HepG2 (cell line): ENCODE data around the gene RTN3. TPM values are rescaled to one million over a fixed set of nuclear protein-coding genes. Genes with fewer than 3 reads are reported as not detected.

ENCODE experiments used
- ATAC-seq: fragments of 200-7000 bp; cut with Tn5 transposase; 3 replicates; pipeline ENCODE4 v1.9.1; 2020; ENCODE audit warnings: mild to moderate bottlenecking, moderate library complexity
- BruUV-seq: library from RNA; stranded (reverse); fragments of 400-500 nt; replicated peaks from 2 replicates; lab custom pipeline; 2021; lab: Mats Ljungman, UMichigan
- CTCF ChIA-PET: fragments of 300-600 bp; formaldehyde crosslinking; extraction: SDS; loops from one replicate; lab custom pipeline; 2021; ENCODE audit warnings: low total read pairs, inconsistent platforms, low intra/inter-chr PET ratio; lab: Yijun Ruan, JAX
- POLR2A ChIA-PET: fragments of 350-600 bp; sonication (Branson Sonifier 250); formaldehyde crosslinking; loops from one replicate; lab custom pipeline; 2020; ENCODE audit warnings: antibody characterized with exemption, inconsistent platforms; lab: Yijun Ruan, JAX
- DNase-seq: peaks from one replicate; pipeline ENCODE4 v3.0.0-alpha.2; 2015; ENCODE audit warnings: low spot score
- FAIRE-seq: peaks from 3 replicates; lab custom pipeline; 2011; peaks lifted over from hg19 to GRCh38; lab: Jason Lieb, UNC
- H2AFZ ChIP-seq: one replicate; pipeline ENCODE4 v1.6.1; 2011; ENCODE audit warnings: low read length, inconsistent platforms
- H3K27ac ChIP-seq: fragments of 300-600 bp; 3 replicates; pipeline ENCODE4 v1.8.0; 2011; ENCODE audit warnings: mixed run types, mild to moderate bottlenecking, mixed read lengths, low read length, inconsistent platforms; ENCODE audit not compliant: insufficient read depth; ENCODE audit errors: extremely low read length
- H3K27me3 ChIP-seq, 2 experiments: fragments of 200-600 bp in 1 of 2; 2 replicates in 1 of 2; 3 replicates in 1 of 2; pipeline versions ENCODE4 v1.6.0 to v1.8.0; 2011; ENCODE audit warnings: low read length in 2 of 2, mild to moderate bottlenecking in 2 of 2, moderate library complexity in 2 of 2, inconsistent platforms in 1 of 2; ENCODE audit not compliant: insufficient read depth in 2 of 2, control insufficient read depth in 1 of 2
- H3K36me3 ChIP-seq, 2 experiments: fragments of 200-600 bp in 1 of 2; replicated peaks in 1 of 2; 2 replicates in 1 of 2; 3 replicates in 1 of 2; pipeline versions ENCODE4 v1.5.1 to v1.8.0; 2011; ENCODE audit warnings: low read length in 2 of 2, inconsistent platforms in 1 of 2; ENCODE audit not compliant: insufficient read depth in 2 of 2, control insufficient read depth in 1 of 2
- H3K4me1 ChIP-seq: 2 replicates; pipeline ENCODE4 v1.5.1; 2012; ENCODE audit warnings: low read length, inconsistent platforms; ENCODE audit not compliant: insufficient read depth
- H3K4me2 ChIP-seq: 2 replicates; pipeline ENCODE4 v1.6.0; 2011; ENCODE audit warnings: low read depth, low read length, inconsistent platforms
- H3K4me3 ChIP-seq, 3 experiments: fragments of 200-600 bp in 1 of 3; sonication (generic), shearing (Covaris generic) in 1 of 3; replicated peaks in 1 of 3; 2 replicates each; pipeline ENCODE4 v1.5.1; 2011 to 2016; ENCODE audit warnings: low read length in 3 of 3, inconsistent platforms in 2 of 3, low read depth in 2 of 3, mild to moderate bottlenecking in 2 of 3, control low read depth in 1 of 3, mixed read lengths in 1 of 3; ENCODE audit not compliant: insufficient read depth in 1 of 3
- H3K79me2 ChIP-seq: one replicate; pipeline ENCODE4 v1.6.1; 2011; ENCODE audit warnings: low read length, inconsistent platforms; ENCODE audit not compliant: insufficient read depth
- H3K9ac ChIP-seq: 2 replicates; pipeline ENCODE4 v1.6.0; 2011; ENCODE audit warnings: mild to moderate bottlenecking, low read depth, low read length, inconsistent platforms; ENCODE audit not compliant: insufficient read depth
- H3K9me3 ChIP-seq: 2 replicates; pipeline ENCODE4 v1.5.1; 2012; ENCODE audit warnings: mild to moderate bottlenecking, low read length
- H4K20me1 ChIP-seq: 2 replicates; pipeline ENCODE4 v1.6.0; 2011; ENCODE audit warnings: inconsistent platforms, mild to moderate bottlenecking, low read length, moderate library complexity; ENCODE audit not compliant: insufficient read depth
- GATA4 ChIP-seq: sonication (generic); IDR thresholded peaks from 2 replicates; pipeline ENCODE4 v1.6.1; 2016; ENCODE audit warnings: antibody characterized with exemption, low read depth, borderline replicate concordance
- GZF1 ChIP-seq: sonication (generic); formaldehyde crosslinking; IDR thresholded peaks from 2 replicates; pipeline ENCODE4 v1.5.1; 2020; ENCODE audit warnings: mild to moderate bottlenecking, missing genetic modification reagents
- HNRNPLL ChIP-seq: fragments of 200-400 bp; formaldehyde crosslinking; IDR thresholded peaks from 2 replicates; pipeline ENCODE4 v1.6.1; 2017; ENCODE audit warnings: mild to moderate bottlenecking, low read depth, low read length; ENCODE audit not compliant: poor library complexity, severe bottlenecking
- HOXA7 ChIP-seq: sonication (generic); formaldehyde crosslinking; IDR thresholded peaks from 2 replicates; pipeline ENCODE4 v1.8.1; 2022; ENCODE audit warnings: mild to moderate bottlenecking, missing genetic modification reagents, moderate library complexity
- MBNL3 ChIP-seq: fragments of 250-450 bp; sonication (Bioruptor Pico); conservative IDR thresholded peaks from 2 replicates; pipeline ENCODE4 v1.8.0; 2022; ENCODE audit warnings: mild to moderate bottlenecking, inconsistent platforms
- NR2F6 ChIP-seq, 2 experiments: IDR thresholded peaks; 2 replicates each; pipeline ENCODE4 v1.6.1; 2016; ENCODE audit warnings: antibody characterized with exemption in 1 of 2, mild to moderate bottlenecking in 1 of 2
- PTBP1 ChIP-seq: fragments of 200-400 bp; formaldehyde crosslinking; IDR thresholded peaks from 2 replicates; pipeline ENCODE4 v1.6.1; 2018; ENCODE audit warnings: low read length, low read depth; ENCODE audit not compliant: poor library complexity, severe bottlenecking
- SAFB2 ChIP-seq: sonication (generic); formaldehyde crosslinking; IDR thresholded peaks from 2 replicates; pipeline ENCODE4 v1.5.1; 2020; ENCODE audit warnings: missing genetic modification reagents, low read depth, mild to moderate bottlenecking, borderline replicate concordance
- ZNF260 ChIP-seq: sonication (generic); formaldehyde crosslinking; IDR thresholded peaks from 2 replicates; pipeline ENCODE4 v1.4.0; 2020; ENCODE audit warnings: missing genetic modification reagents, low read depth, mild to moderate bottlenecking, borderline replicate concordance
- ZNF33A ChIP-seq: sonication (generic); formaldehyde crosslinking; IDR thresholded peaks from 2 replicates; pipeline ENCODE4 v1.5.1; 2020; ENCODE audit warnings: missing genetic modification reagents, mild to moderate bottlenecking, moderate library complexity, borderline replicate concordance
- ZNF549 ChIP-seq: sonication (generic); formaldehyde crosslinking; IDR thresholded peaks from 2 replicates; pipeline ENCODE4 v1.5.0; 2020; ENCODE audit warnings: missing genetic modification reagents
- ZZZ3 ChIP-seq: sonication (generic); formaldehyde crosslinking; IDR thresholded peaks from 2 replicates; pipeline ENCODE4 v1.4.0; 2020; ENCODE audit warnings: missing genetic modification reagents, mild to moderate bottlenecking, borderline replicate concordance
- WGBS: methylation state at CpG from one replicate; pipeline ENCODE4 v1.1.6; 2017; ENCODE audit warnings: low lambda C conversion rate; 5-methylcytosine and 5-hydroxymethylcytosine counted together
- in situ Hi-C: cut with HindIII; loops from 2 replicates; pipeline ENCODE4 v1.10.0; 2017; ENCODE audit warnings: low pct_unique_long_range_greater_than_20kb; ENCODE audit not compliant: extremely low pct_ligation_motif_present
- intact Hi-C: fragments of 100-400 bp; cut with micrococcal nuclease; formaldehyde crosslinking; loops from one replicate; pipeline ENCODE4 v1.10.0; 2022; ENCODE audit not compliant: unreplicated experiment
- polyA plus RNA-seq, 8 experiments: library from polyadenylated mRNA; depleted of rRNA in 3 of 8; stranded (reverse) in 7 of 8; unstranded in 1 of 8; fragments of >200 nt; fragmentation: Illumina TruSeq in 4 of 8; extraction: Trizol in 4 of 8; gene quantifications; 2 replicates each; pipeline versions ENCODE4 v1.2.1 to v1.2.3, GENCODE V29; 2011 to 2016; ENCODE audit warnings: low read depth in 4 of 8, missing spikeins in 1 of 8, mixed read lengths in 1 of 8; ENCODE audit not compliant: insufficient read depth in 1 of 8
- total RNA-seq, 5 experiments: library from RNA; depleted of rRNA; stranded (reverse); fragments of >200 nt; fragmentation: Illumina TruSeq; extraction: Trizol; gene quantifications; 2 replicates each; pipeline ENCODE4 v1.2.3, GENCODE V29; 2016; ENCODE audit warnings: low read depth in 1 of 5
- TF ChIP-seq, protein P1 (sequence below): fragments of 450-650 bp; IDR thresholded peaks from 2 replicates; pipeline ENCODE4 v1.6.1; 2017; ENCODE audit warnings: mild to moderate bottlenecking

Gene RTN3
- total and polyA plus RNA-seq, 2 of the 13 experiments (the other 11 are each of a cell fraction or from before 2014, with no cell fraction given), result 32.2 to 41.1 TPM

DNA sequence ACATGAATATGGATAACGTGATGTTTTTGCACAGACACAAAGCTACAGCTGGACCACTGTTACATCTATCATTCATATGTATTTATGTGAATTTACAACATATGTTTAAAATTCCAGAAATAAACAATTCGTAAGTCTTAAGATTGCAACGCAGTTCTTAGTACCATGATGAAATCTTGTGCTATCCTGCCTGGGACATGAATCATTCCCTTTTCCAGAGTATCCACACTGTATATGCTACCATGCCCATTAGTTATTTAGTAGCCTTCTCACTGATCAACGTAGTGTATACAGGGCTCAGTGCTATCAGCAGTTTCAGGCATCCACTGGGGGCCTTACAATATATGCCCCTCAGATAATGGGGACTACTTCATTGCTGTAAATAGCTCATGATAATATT, 14.4 kb upstream of the RTN3 start:
- FAIRE-seq (no peak), ATAC-seq (no peak), DNase-seq (no peak)
- Histone ChIP-seq H3K79me2 (no peaks in the 10 kb centered on the region), H4K20me1 (no peaks in the 10 kb centered on the region), H3K4me2 (no peak overlapping the region), H2AFZ (no peak overlapping the region), H3K9ac (no peak overlapping the region), H3K4me3 (no peak overlapping the region), H3K27ac (no peak overlapping the region), H3K9me3 (no peaks in the 10 kb centered on the region), H3K27me3 (no peaks in the 10 kb centered on the region; a peak in 1 of 5 replicates), H3K4me1 (0 out of 2 replicates have a peak, but pooled peaks cover 4% of the 10 kb centered on the region), H3K36me3 (no peaks in the 10 kb centered on the region)
- in situ Hi-C loops (no loop called here), intact Hi-C loops (no loop called here)
- no TSS peak for BruUV-seq
- ChIA-PET CTCF (no interaction called here), POLR2A (no interaction called here)
- 15% methylated on average over 4 of the region's 4 CpGs for WGBS
- TF ChIP-seq PTBP1, result no peak
- no peak for TF ChIP-seq ZNF549 (CRISPR knock-in tag)
- TF ChIP-seq GATA4, result no peak
- TF ChIP-seq ZNF33A (CRISPR knock-in tag), result no peak
- no peak for TF ChIP-seq ZNF260 (CRISPR knock-in tag)
- TF ChIP-seq HOXA7 (CRISPR knock-in tag), result no peak
- no peak for TF ChIP-seq ZZZ3
- no peak for TF ChIP-seq SAFB2 (CRISPR knock-in tag)
- no peak for TF ChIP-seq HNRNPLL
- no peak for TF ChIP-seq NR2F6 (IDR thresholded peaks at IDR 0.05)
- TF ChIP-seq NR2F6 (CRISPR knock-in tag; IDR thresholded peaks at IDR 0.05), result no peak
- TF ChIP-seq MBNL3 (CRISPR knock-in tag), result no peak
- TF ChIP-seq, protein P1, sequence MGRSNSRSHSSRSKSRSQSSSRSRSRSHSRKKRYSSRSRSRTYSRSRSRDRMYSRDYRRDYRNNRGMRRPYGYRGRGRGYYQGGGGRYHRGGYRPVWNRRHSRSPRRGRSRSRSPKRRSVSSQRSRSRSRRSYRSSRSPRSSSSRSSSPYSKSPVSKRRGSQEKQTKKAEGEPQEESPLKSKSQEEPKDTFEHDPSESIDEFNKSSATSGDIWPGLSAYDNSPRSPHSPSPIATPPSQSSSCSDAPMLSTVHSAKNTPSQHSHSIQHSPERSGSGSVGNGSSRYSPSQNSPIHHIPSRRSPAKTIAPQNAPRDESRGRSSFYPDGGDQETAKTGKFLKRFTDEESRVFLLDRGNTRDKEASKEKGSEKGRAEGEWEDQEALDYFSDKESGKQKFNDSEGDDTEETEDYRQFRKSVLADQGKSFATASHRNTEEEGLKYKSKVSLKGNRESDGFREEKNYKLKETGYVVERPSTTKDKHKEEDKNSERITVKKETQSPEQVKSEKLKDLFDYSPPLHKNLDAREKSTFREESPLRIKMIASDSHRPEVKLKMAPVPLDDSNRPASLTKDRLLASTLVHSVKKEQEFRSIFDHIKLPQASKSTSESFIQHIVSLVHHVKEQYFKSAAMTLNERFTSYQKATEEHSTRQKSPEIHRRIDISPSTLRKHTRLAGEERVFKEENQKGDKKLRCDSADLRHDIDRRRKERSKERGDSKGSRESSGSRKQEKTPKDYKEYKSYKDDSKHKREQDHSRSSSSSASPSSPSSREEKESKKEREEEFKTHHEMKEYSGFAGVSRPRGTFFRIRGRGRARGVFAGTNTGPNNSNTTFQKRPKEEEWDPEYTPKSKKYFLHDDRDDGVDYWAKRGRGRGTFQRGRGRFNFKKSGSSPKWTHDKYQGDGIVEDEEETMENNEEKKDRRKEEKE, result no peak
- no peak for TF ChIP-seq GZF1
